GM19193 (cell line): ENCODE measurements around the gene EME2.

ENCODE experiments used
- POLR2A ChIP-seq: IDR thresholded peaks from 4 replicates; pipeline ENCODE4 v1.6.1; 2011; ENCODE audit not compliant: insufficient read depth, insufficient read length; ENCODE audit errors: extremely low read depth

Gene EME2

GRCh38 chr16:1787322-1788094, 14.9 kb downstream of the EME2 start:
- TF ChIP-seq POLR2A, result no peak

GRCh38 chr16:1788095-1788707, 15.6 kb downstream of the EME2 start:
- TF ChIP-seq POLR2A, result no peak

GRCh38 chr16:1788708-1789100, 16.1 kb downstream of the EME2 start:
- TF ChIP-seq POLR2A, result no peak

GRCh38 chr16:1789643-1790045, 17.0 kb downstream of the EME2 start:
- no peak for TF ChIP-seq POLR2A

GRCh38 chr16:1790261-1790610, 17.6 kb downstream of the EME2 start:
- no peak for TF ChIP-seq POLR2A

GRCh38 chr16:1790611-1791255, 18.1 kb downstream of the EME2 start:
- no peak for TF ChIP-seq POLR2A

GRCh38 chr16:1791256-1791942, 18.8 kb downstream of the EME2 start:
- no peak for TF ChIP-seq POLR2A

- no peak for TF ChIP-seq POLR2A
These were observed 19.6 kb downstream of the EME2 start for GRCh38 chr16:1791943-1792812.

- no peak for TF ChIP-seq POLR2A
These were observed 20.4 kb downstream of the EME2 start for GRCh38 chr16:1792836-1793577.

GRCh38 chr16:1793578-1794220, 21.1 kb downstream of the EME2 start, which contains the start of gene IGFALS:
TSS of gene IGFALS (minus strand) at chr16:1793705. CDS start at chr16:1793652, 53 bp downstream.
- TF ChIP-seq POLR2A, result no peak

GRCh38 chr16:1794221-1794871, 21.7 kb downstream of the EME2 start:
- no peak for TF ChIP-seq POLR2A

GRCh38 chr16:1794908-1795666, 22.5 kb downstream of the EME2 start:
- no peak for TF ChIP-seq POLR2A
